ENCODE results near the gene LMX1A.

Gene LMX1A

DNA sequence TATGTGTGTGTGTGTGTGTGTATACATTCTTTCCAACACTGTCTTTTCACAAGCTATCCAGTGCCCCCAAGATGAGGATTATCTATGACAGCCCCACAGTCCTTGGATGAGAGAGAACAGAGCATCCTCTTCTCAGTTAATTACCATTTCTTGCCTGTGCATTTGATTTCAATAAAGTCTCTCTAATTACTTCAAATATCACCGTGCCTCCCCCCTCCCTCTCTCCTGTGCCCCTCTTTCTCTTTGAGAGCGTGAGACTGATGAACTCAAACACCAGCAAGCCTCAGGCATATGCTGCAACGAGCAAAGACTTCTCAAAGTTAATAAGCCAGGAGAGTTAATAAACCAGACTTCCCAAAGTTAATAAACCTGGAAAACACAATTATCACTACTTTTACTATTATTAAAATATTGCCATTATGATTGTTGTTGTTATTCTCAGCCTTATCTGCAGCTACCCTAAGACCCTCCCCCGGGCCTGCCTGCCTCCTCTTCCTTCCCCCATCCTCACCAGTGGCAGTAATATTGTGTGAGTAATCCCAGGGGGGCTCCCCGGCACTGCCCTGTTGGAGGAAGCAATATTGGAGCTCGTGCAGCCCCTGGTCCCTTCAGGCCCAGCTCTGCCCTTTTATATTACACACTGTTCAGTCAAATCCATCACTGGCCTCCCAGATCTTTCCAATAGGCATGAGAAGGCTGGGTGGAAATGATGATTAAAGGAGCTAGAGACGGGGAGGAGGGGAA, 30.9 kb downstream of the LMX1A start:
- DNase-seq (ENCODE audit: low spot score): no peak

DNA sequence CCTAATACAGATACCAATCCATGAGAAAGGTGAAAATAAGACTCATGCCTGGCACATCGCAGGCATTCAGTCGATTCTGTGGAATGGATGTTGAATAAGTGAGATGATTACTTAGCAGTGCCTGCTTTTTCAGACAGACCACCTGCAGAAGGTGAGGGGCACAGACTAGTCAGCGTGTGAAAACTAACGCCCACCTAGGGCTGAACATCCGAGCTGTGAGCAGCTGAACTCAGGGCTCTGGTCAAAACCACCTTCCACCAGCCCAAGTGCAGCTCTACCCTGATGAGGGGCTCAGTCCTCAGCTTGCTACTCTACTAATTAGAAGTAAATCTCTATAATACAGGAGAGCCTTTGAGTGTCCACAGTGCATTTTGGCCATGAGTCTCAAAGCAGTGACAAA, 32.5 kb downstream of the LMX1A start:
- no peak for DNase-seq (ENCODE audit: low spot score)

- DNase-seq (ENCODE audit: low spot score): no peak
Observed at GRCh38 chr1:165317612-165318011, 38.9 kb downstream of the LMX1A start.

- no peak for DNase-seq (ENCODE audit: low spot score)
Observed at GRCh38 chr1:165316153-165316772, 40.3 kb downstream of the LMX1A start.

DNA sequence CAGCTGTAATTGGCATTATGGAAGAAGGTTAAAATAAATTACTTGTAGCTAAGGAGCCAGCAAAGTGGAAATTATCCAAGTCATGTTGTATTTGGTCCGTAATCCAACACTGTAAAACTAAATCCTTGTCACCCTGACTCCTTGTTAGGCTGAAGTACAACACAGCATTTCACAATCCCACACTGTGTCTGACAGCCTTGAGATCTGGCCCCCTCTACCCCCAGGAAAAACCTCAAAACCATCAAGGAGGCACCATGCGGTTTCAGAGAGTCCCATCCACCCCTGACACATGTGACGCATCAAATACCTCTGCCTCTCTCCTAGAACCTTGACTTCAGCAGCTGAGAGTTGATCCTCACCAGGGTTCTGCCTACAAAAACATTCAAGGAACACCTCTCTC, 41.0 kb downstream of the LMX1A start:
- no peak for DNase-seq (ENCODE audit: low spot score)

DNA sequence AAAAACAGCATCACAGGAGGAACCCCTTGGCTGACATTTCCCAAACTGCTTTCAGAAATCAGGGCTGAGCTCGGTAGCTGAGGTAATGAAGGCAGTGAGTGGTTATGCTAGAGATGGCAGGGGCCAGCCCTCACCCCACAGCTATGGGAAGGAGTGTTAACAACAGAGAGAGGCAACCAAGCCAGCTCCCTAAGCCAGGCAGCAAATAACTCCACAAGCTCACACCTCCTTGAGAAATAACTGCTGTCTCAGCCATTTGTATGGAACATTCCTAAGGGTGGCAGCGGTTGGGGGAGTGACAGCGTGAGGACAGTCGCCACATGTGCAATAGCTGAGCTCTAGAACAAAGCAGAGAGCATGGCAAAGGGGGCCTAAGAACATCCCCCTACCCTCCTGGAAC, 42.6 kb downstream of the LMX1A start:
- DNase-seq (ENCODE audit: low spot score): no peak

DNA sequence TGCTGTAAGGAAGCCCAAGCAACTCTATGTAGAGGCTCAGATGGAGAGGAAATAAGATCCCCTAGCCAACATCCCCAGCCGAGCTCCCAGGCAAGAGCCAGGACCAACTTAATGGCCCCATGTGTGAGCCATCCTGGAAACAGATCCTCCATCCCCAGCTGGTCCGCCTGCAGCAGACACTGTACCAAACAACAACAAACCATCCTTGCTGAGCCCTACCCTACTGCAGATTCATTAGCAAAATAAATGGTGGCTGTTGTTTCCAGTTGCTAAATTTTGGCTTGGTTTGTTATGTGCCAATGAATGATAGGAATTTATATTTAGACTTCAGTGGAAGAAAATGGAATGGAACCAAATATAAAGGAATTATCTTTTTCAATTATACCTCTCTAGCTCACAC, 43.9 kb downstream of the LMX1A start:
- no peak for DNase-seq (ENCODE audit: low spot score)

- no peak for DNase-seq (ENCODE audit: low spot score)
Observed at GRCh38 chr1:165306543-165307434, 49.7 kb downstream of the LMX1A start.

GRCh38 chr1:165303386-165303785, 53.1 kb downstream of the LMX1A start:
- no peak for DNase-seq (ENCODE audit: low spot score)

- DNase-seq (ENCODE audit: low spot score): no peak
Observed at GRCh38 chr1:165300400-165300903, 56.1 kb downstream of the LMX1A start.

DNA sequence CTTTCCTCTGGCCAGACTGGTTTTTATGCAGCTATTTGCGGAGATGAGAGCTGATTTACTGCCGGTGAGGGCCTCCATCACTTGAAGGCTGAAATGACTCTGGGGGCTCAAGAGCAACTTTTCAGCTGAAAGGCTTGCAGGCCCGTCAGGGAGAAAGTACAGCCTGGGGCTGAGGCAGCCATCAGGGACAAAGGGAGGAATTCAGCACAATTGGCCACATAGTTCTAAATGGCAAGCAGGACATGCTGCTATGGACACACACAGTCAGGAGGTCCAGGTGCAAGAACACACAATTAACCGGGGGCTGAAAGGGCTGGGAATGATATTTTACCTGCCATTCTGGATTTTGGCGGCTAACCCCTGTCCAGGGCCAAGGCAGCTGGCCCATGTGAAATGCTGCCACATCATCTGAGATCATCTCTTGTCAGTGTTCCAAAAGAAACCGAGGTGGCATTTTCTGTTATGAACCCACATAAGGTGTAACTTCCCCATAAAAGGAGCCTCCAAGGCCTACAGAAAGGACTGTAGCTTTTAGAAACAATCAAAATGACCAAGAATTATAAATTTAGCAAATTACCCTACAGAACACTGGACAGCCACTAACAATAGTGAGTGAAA, 58.2 kb downstream of the LMX1A start:
- no peak for DNase-seq (ENCODE audit: low spot score)

GRCh38 chr1:165296205-165296604, 60.3 kb downstream of the LMX1A start:
- no peak for DNase-seq (ENCODE audit: low spot score)

GRCh38 chr1:165290148-165290547, 66.4 kb downstream of the LMX1A start:
- no peak for DNase-seq (ENCODE audit: low spot score)

GRCh38 chr1:165289556-165289955, 67.0 kb downstream of the LMX1A start:
- DNase-seq (ENCODE audit: low spot score): no peak

GRCh38 chr1:165288350-165289120, 68.0 kb downstream of the LMX1A start:
- DNase-seq (ENCODE audit: low spot score): no peak

DNA sequence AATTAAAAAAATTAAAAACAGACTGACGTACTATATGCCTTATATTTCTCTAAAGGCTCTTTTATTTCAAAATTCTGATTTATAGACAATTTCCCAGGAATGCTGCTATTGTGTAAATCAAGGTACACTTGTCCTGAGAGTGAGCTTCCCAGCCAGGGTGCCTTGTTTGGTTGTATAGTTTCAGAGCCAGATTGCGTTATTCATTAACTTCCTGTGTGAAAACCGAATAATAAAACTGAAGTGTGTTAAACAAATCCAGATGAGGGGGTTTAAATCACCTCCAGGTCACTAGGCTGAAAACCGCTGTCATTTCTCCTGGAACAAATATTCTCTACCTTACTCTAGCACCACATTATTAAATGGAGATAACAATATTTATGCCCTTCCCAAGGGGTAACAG, 68.7 kb downstream of the LMX1A start:
- no peak for DNase-seq (ENCODE audit: low spot score)

GRCh38 chr1:165287329-165287728, 69.2 kb downstream of the LMX1A start:
- no peak for DNase-seq (ENCODE audit: low spot score)

DNA sequence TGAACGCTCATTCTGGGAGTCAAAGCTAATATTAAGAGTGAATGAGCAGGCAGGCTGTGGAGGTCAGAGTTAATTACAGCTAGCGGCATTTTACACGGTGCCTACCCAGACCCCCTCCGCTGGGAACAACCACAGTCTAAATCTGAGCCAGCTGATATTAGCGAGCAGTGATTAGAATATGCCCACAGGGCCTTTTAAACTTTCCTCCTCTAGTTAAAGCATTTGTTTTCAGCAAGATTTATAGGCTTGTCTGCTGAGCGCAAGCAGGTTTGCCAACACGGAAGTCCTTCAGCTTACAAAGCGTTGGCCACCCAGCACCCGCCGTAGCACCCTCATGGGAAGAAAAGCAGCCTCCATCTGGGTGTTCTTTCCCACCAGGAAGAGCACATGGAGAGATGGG, 72.1 kb downstream of the LMX1A start:
- DNase-seq (ENCODE audit: low spot score): no peak

DNA sequence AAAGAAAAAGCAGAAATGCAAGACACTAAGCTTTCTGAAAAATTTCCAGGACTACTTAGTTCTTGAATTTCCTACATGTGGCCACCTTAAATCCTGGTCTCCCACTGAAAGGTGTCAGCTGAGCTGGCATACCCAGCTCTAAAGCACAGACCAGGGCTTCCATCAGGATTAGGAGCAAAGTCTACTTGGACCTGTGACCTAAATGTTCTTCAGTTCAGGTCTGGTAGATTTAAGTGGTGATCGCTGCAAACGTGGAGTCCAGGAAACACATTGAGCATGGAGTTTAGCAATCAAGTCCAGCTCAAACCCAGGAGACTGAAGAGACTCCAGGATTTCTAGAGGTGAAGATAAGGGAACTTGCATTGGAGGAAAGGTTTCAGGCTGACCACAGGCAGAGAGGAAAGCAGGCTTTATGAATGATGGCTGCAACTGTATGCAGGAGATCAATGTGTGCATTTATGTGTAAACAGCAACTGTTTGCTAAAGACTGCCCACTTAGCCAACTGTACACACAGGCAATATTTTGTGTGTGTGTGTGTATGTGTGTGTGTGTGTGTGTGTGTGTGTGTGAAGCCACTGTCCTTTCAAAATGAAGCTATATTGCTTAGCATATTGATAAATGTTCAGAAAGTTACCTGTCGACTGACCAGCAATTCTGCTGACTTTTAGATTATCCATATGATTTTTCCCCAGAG, 75.2 kb downstream of the LMX1A start:
- DNase-seq (ENCODE audit: low spot score): no peak

GRCh38 chr1:165279882-165280281, 76.6 kb downstream of the LMX1A start:
- DNase-seq (ENCODE audit: low spot score): no peak

DNA sequence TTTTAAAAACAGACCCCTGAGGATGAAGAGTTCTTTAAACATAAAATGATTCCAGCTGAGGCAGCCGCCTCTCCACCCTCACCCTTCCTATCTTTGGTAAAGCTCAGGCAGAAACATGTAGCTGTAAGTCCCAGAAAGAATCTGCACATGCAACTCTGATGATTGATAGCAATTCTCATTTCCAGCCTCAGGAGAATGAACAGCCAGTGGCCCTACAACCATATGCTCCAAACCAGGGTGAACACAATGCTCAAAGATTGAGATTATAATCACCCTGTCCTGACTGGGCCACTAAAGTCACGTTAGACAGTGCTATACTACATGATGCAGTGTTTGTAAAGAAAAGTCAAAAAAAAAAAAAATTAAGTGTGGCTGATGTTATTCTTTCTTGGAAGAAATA, 80.2 kb downstream of the LMX1A start:
- no peak for DNase-seq (ENCODE audit: low spot score)
